IMR-90 (cell line): Measurements from ENCODE around the gene QKI. TPM values are rescaled to one million over a fixed set of nuclear protein-coding genes. Genes with fewer than 3 reads are reported as not detected.

Source experiments
- ATAC-seq: fragments of 200-7000 bp; cut with Tn5 transposase; 2 replicates; pipeline ENCODE4 v1.9.1; 2020; ENCODE audit warnings: low read depth, mild to moderate bottlenecking, moderate library complexity
- BruUV-seq: library from RNA; stranded (reverse); fragments of 400-500 nt; replicated peaks from 2 replicates; lab custom pipeline; 2021; lab: Mats Ljungman, UMichigan
- CTCF ChIA-PET: fragments of 300-600 bp; formaldehyde crosslinking; extraction: SDS; loops from one replicate; lab custom pipeline; 2021; ENCODE audit warnings: antibody characterized with exemption; lab: Yijun Ruan, JAX
- POLR2A ChIA-PET: fragments of 300-600 bp; sonication (Branson Sonifier 250); formaldehyde crosslinking; loops from one replicate; lab custom pipeline; 2022; ENCODE audit warnings: antibody characterized with exemption; ENCODE audit not compliant: unreplicated experiment; lab: Charles Lee
- DNase-seq: peaks from one replicate; pipeline ENCODE4 v3.0.0; 2013
- H2AFZ ChIP-seq: replicated peaks from 2 replicates; pipeline ENCODE3; 2013; ENCODE audit warnings: low read length, mild to moderate bottlenecking; ENCODE audit not compliant: poor library complexity
- H2AK5ac ChIP-seq: 2 replicates; pipeline ENCODE4 v1.6.1; 2013; ENCODE audit warnings: low read depth, low read length, inconsistent platforms
- H2AK9ac ChIP-seq: replicated peaks from 2 replicates; pipeline ENCODE3; 2013; ENCODE audit warnings: mild to moderate bottlenecking, low read depth, low read length, moderate library complexity; ENCODE audit not compliant: poor library complexity
- H2BK120ac ChIP-seq: 2 replicates; pipeline ENCODE4 v1.6.1; 2013; ENCODE audit warnings: low read depth, low read length, inconsistent platforms
- H2BK15ac ChIP-seq: 3 replicates; pipeline ENCODE4 v1.6.1; 2013; ENCODE audit warnings: low read depth, low read length, inconsistent platforms
- H2BK20ac ChIP-seq: 2 replicates; pipeline ENCODE4 v1.6.1; 2013; ENCODE audit warnings: low read depth, mild to moderate bottlenecking, inconsistent platforms, low read length, moderate library complexity
- H2BK5ac ChIP-seq: 2 replicates; pipeline ENCODE4 v1.6.1; 2013; ENCODE audit warnings: mild to moderate bottlenecking, low read depth, low read length, inconsistent platforms; ENCODE audit not compliant: poor library complexity, severe bottlenecking
- H3K14ac ChIP-seq: replicated peaks from 2 replicates; pipeline ENCODE4 v1.6.1; 2013; ENCODE audit warnings: low read depth, low read length, inconsistent platforms
- H3K18ac ChIP-seq: 2 replicates; pipeline ENCODE4 v1.6.1; 2013; ENCODE audit warnings: low read depth, low read length, control low read depth
- H3K23ac ChIP-seq: 2 replicates; pipeline ENCODE4 v1.6.1; 2013; ENCODE audit warnings: low read depth, low read length, inconsistent platforms
- H3K27ac ChIP-seq: 2 replicates; pipeline ENCODE4 v1.5.1; 2013; ENCODE audit warnings: mild to moderate bottlenecking, control low read depth, low read length; ENCODE audit not compliant: insufficient read depth
- H3K27me3 ChIP-seq: 2 replicates; pipeline ENCODE4 v1.6.1; 2013; ENCODE audit warnings: low read length; ENCODE audit not compliant: control insufficient read depth, insufficient read depth
- H3K36me3 ChIP-seq: 2 replicates; pipeline ENCODE4 v1.6.1; 2013; ENCODE audit warnings: low read length, mixed read lengths; ENCODE audit not compliant: control insufficient read depth, insufficient read depth
- H3K4ac ChIP-seq: 2 replicates; pipeline ENCODE4 v1.6.1; 2013; ENCODE audit warnings: low read depth, low read length, inconsistent platforms
- H3K4me1 ChIP-seq: 2 replicates; pipeline ENCODE4 v1.6.1; 2013; ENCODE audit warnings: low read length, mixed read lengths; ENCODE audit not compliant: control insufficient read depth, insufficient read depth
- H3K4me2 ChIP-seq: 2 replicates; pipeline ENCODE4 v1.6.1; 2013; ENCODE audit warnings: low read depth, mild to moderate bottlenecking, control low read depth, low read length, moderate library complexity
- H3K4me3 ChIP-seq: 2 replicates; pipeline ENCODE4 v1.5.1; 2013; ENCODE audit warnings: low read depth, mild to moderate bottlenecking, control low read depth, low read length, moderate library complexity; ENCODE audit not compliant: insufficient read depth
- H3K56ac ChIP-seq: 2 replicates; pipeline ENCODE4 v1.6.1; 2013; ENCODE audit warnings: low read length, inconsistent platforms; ENCODE audit not compliant: insufficient read depth; ENCODE audit errors: extremely low read depth
- H3K79me1 ChIP-seq, 2 experiments: 2 replicates each; pipeline ENCODE4 v1.6.1; 2013; ENCODE audit warnings: low read length in 2 of 2, inconsistent platforms in 1 of 2, low read depth in 1 of 2
- H3K9ac ChIP-seq: 2 replicates; pipeline ENCODE4 v1.6.1; 2013; ENCODE audit warnings: low read depth, low read length, control low read depth
- H3K9me1 ChIP-seq: 2 replicates; pipeline ENCODE4 v1.6.1; 2013; ENCODE audit warnings: low read length, inconsistent platforms; ENCODE audit not compliant: insufficient read depth
- H3K9me3 ChIP-seq: 2 replicates; pipeline ENCODE4 v1.6.1; 2013; ENCODE audit warnings: low read length; ENCODE audit not compliant: control insufficient read depth, insufficient read depth
- H4K20me1 ChIP-seq: 2 replicates; pipeline ENCODE4 v1.6.1; 2013; ENCODE audit warnings: low read length, inconsistent platforms; ENCODE audit not compliant: insufficient read depth
- H4K5ac ChIP-seq: 2 replicates; pipeline ENCODE4 v1.6.1; 2013; ENCODE audit warnings: mild to moderate bottlenecking, low read depth, low read length, control low read depth
- H4K8ac ChIP-seq, 2 experiments: 2 replicates each; pipeline ENCODE4 v1.6.1; 2013; ENCODE audit warnings: low read depth in 2 of 2, low read length in 2 of 2, control low read depth in 1 of 2, inconsistent platforms in 1 of 2
- H4K91ac ChIP-seq: 2 replicates; pipeline ENCODE4 v1.6.1; 2013; ENCODE audit warnings: low read depth, low read length, inconsistent platforms; ENCODE audit not compliant: insufficient read depth
- MAFK ChIP-seq: IDR thresholded peaks from 2 replicates; pipeline ENCODE4 v1.6.1; 2012; ENCODE audit warnings: low read depth, low read length, improper control_type of control experiment
- POLR2A ChIP-seq: IDR thresholded peaks from 2 replicates; pipeline ENCODE4 v1.6.1; 2012; ENCODE audit warnings: mild to moderate bottlenecking, low read depth, low read length
- RAD21 ChIP-seq: IDR thresholded peaks from 2 replicates; pipeline ENCODE4 v1.6.1; 2012; ENCODE audit warnings: low read length, improper control_type of control experiment
- SMC3 ChIP-seq: fragments of 150-350 bp; IDR thresholded peaks from 2 replicates; pipeline ENCODE4 v1.6.1; 2016; ENCODE audit warnings: low read depth, mild to moderate bottlenecking, antibody characterized with exemption, low read length, moderate library complexity
- WGBS, 2 experiments: methylation state at CpG; one replicate each; pipeline versions ENCODE4 v1.1.5 to v1.1.7; 2013; ENCODE audit warnings: missing lambda C conversion rate in 2 of 2; ENCODE audit not compliant: insufficient read length in 1 of 2; ENCODE audit errors: extremely low coverage in 2 of 2; 5-methylcytosine and 5-hydroxymethylcytosine counted together
- dilution Hi-C: fragments of 300-500 bp; cut with HindIII; formaldehyde crosslinking; loops from one replicate; pipeline ENCODE4 v1.14.3; 2018; ENCODE audit warnings: low sequenced_read_pairs; ENCODE audit not compliant: unreplicated experiment
- in situ Hi-C: fragments of 300-500 bp; cut with MboI; formaldehyde crosslinking; loops from 3 replicates; pipeline ENCODE4 v1.14.3; 2019; ENCODE audit warnings: low sequenced_read_pairs, inconsistent platforms, mixed read lengths
- intact Hi-C: fragments of 100-400 bp; cut with micrococcal nuclease; formaldehyde crosslinking; loops from 2 replicates; pipeline ENCODE4 v1.10.0; 2022
- polyA plus RNA-seq, 3 experiments: library from polyadenylated mRNA; depleted of rRNA; stranded (reverse); fragments of >200 nt; gene quantifications; 2 replicates each; pipeline ENCODE4 v1.2.3, GENCODE V29; 2012; ENCODE audit warnings: low replicate concordance in 1 of 3
- total RNA-seq: library from RNA; depleted of rRNA; stranded (reverse); fragments of >200 nt; gene quantifications from 2 replicates; pipeline ENCODE4 v1.2.3, GENCODE V29; 2012

Gene QKI
- total and polyA plus RNA-seq, 2 of the 4 experiments (the other 2 are of a cell fraction), result 112 to 232 TPM

DNA sequence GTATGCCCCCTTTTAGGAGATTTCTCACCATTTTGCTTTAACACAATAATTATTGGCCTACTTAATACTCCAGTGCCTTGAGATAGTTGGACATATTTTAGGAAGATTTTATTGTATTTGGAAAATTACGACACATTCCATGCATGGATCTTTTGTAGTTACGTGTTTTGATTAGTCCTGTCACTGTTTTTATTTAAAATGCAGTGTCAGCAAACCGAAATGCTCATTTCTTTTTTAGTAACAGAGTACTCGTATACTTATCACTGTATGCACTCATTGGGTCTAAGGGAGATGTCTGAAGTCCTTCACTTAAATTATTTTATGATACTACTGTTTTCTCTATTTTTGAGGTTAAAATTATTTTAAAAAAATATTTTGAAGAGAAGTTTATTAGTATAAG, 153.8 kb downstream of the QKI start:
- ATAC-seq, result no peak
- Histone ChIP-seq H2AFZ (no peak overlapping the region), H4K91ac (no peak overlapping the region), H2AK5ac (no peak overlapping the region), H2BK20ac (no peak overlapping the region), H2BK5ac (no peak overlapping the region), H2AK9ac (no peak overlapping the region), H3K4me2 (no peak overlapping the region), H4K5ac (no peak overlapping the region), H3K27ac (no peak overlapping the region), H3K9ac (no peak overlapping the region), H3K18ac (no peak overlapping the region), H4K8ac (no peak overlapping the region), H3K27me3 (no peaks in the 10 kb centered on the region), H2BK120ac (no peak overlapping the region), H3K9me1 (no peaks in the 10 kb centered on the region), H3K79me1 (peaks cover 5 to 20% of the 10 kb centered on the region in 2 experiments; a peak in 2 of 4 replicates), H3K4ac (no peak overlapping the region), H2BK15ac (no peak overlapping the region), H4K20me1 (no peaks in the 10 kb centered on the region), H3K23ac (no peak overlapping the region), H3K36me3 (peaks cover 15% of the 10 kb centered on the region), H3K4me3 (no peak overlapping the region), H3K4me1 (peaks cover 3% of the 10 kb centered on the region), H3K14ac (no peak overlapping the region), H3K9me3 (no peaks in the 10 kb centered on the region; the same call in 1 of the 2 replicates), H3K56ac (no peak overlapping the region)
- no TSS peak for BruUV-seq
- no peak for TF ChIP-seq RAD21
- peak; percentile 96 for TF ChIP-seq MAFK
- no peak for TF ChIP-seq POLR2A
- no peak for TF ChIP-seq SMC3
- DNase-seq, result no peak
- in situ Hi-C loops (no loop called here), intact Hi-C loops (no loop called here), dilution Hi-C loops (no loop called here)
- POLR2A ChIA-PET, result no interaction called here
- WGBS, 2 experiments, result no CpG with 5 or more reads among the region's 4 CpGs
- CTCF ChIA-PET, result interaction anchor here (0.6 kb wide), 1 partner anchor 152 kb away, joined by 5 read pairs; no protein-coding TSS in a partner anchor
